GM21360 (cell line): ENCODE data around the gene DR1.

Experiments
- ATAC-seq: cut with Tn5 transposase; IDR thresholded peaks from one replicate; pipeline ENCODE4 v1.9.1; 2021; ENCODE audit warnings: mild to moderate bottlenecking, moderate library complexity; ENCODE audit not compliant: unreplicated experiment

DR1 gene

GRCh38 chr1:93345633-93346420, at the start of gene DR1:
Gene DR1, plus strand, starts transcription at chr1:93345907. Its CDS starts 739 bp downstream, at chr1:93346646.
- ATAC-seq = peak; percentile 70

- ATAC-seq = no peak
These were observed 49.1 kb upstream of the DR1 start for GRCh38 chr1:93296555-93297154.

GRCh38 chr1:93301131-93301530, 44.6 kb upstream of the DR1 start:
- ATAC-seq = no peak

GRCh38 chr1:93302078-93302477, 43.6 kb upstream of the DR1 start:
- ATAC-seq = no peak

GRCh38 chr1:93304716-93305138, 41.0 kb upstream of the DR1 start:
- no peak for ATAC-seq

- ATAC-seq = no peak
These were observed 38.8 kb upstream of the DR1 start for GRCh38 chr1:93306920-93307319.

GRCh38 chr1:93313026-93313425, 32.7 kb upstream of the DR1 start:
- ATAC-seq = no peak

GRCh38 chr1:93317207-93317606, 28.5 kb upstream of the DR1 start:
- no peak for ATAC-seq

GRCh38 chr1:93317943-93318342, 27.8 kb upstream of the DR1 start:
- no peak for ATAC-seq

GRCh38 chr1:93321720-93322119, 24.0 kb upstream of the DR1 start:
- ATAC-seq = no peak

- no peak for ATAC-seq
These were observed 23.4 kb upstream of the DR1 start for GRCh38 chr1:93322349-93322748.

- no peak for ATAC-seq
These were observed 22.4 kb upstream of the DR1 start for GRCh38 chr1:93323185-93323820.

- no peak for ATAC-seq
These were observed 20.9 kb upstream of the DR1 start for GRCh38 chr1:93324486-93325464.

GRCh38 chr1:93328809-93329760, 16.6 kb upstream of the DR1 start:
- ATAC-seq = no peak

GRCh38 chr1:93330196-93330595, 15.5 kb upstream of the DR1 start:
- no peak for ATAC-seq

- no peak for ATAC-seq
These were observed 15.1 kb upstream of the DR1 start for GRCh38 chr1:93330617-93331016.

GRCh38 chr1:93331412-93331811, 14.3 kb upstream of the DR1 start:
- no peak for ATAC-seq

GRCh38 chr1:93332368-93332767, 13.3 kb upstream of the DR1 start:
- no peak for ATAC-seq

- no peak for ATAC-seq
These were observed 7.1 kb upstream of the DR1 start for GRCh38 chr1:93338387-93339146.
